Stimulated activated CD8-positive, alpha-beta memory T cell treated with anti-CD3 and anti-CD28 coated beads, Interleukin-2, amount 100 ng/mL, for 1 hour (primary cell): ENCODE measurements around the gene MBD3L2.
"Not testable (repeated sequence)": the region's sequence is repeated elsewhere in the genome, so short reads cannot be mapped to it uniquely, and the experiment has no call there.

Experiments used
- DNase-seq, 2 donors: peaks; one replicate each; pipeline ENCODE4 v3.0.0-alpha.2; 2020; ENCODE audit warnings: low read depth in 2 of 2

Gene MBD3L2

GRCh38 chr19:7049021-7049420 is at the start of gene MBD3L2:
Gene MBD3L2 (plus strand): TSS chr19:7049321. CDS start chr19:7049374, 53 bp downstream.
- DNase-seq: not testable (repeated sequence)

- no peak for DNase-seq
Observed at GRCh38 chr19:6999933-7000332, 49.2 kb upstream of the MBD3L2 start.

- DNase-seq: no peak
Observed at GRCh38 chr19:7000333-7000732, 48.8 kb upstream of the MBD3L2 start.

- no peak for DNase-seq
Observed at GRCh38 chr19:7000816-7001215, 48.3 kb upstream of the MBD3L2 start.

- DNase-seq: no peak
Observed at GRCh38 chr19:7004313-7004931, 44.7 kb upstream of the MBD3L2 start.

GRCh38 chr19:7006135-7006704 is 42.9 kb upstream of the MBD3L2 start:
- DNase-seq: no peak

- no peak for DNase-seq
Observed at GRCh38 chr19:7007859-7008258, 41.3 kb upstream of the MBD3L2 start.

GRCh38 chr19:7010722-7011593 is 38.2 kb upstream of the MBD3L2 start:
- no peak for DNase-seq

- DNase-seq: no peak
Observed at GRCh38 chr19:7013678-7014077, 35.4 kb upstream of the MBD3L2 start.

- DNase-seq: no peak
Observed at GRCh38 chr19:7018828-7019227, 30.3 kb upstream of the MBD3L2 start.

GRCh38 chr19:7021331-7021730 is 27.8 kb upstream of the MBD3L2 start, which contains the start of gene MBD3L2B:
Gene MBD3L2B (minus strand): TSS chr19:7021431. CDS start chr19:7021397, 34 bp downstream.
- not testable (repeated sequence) for DNase-seq

- not testable (repeated sequence) for DNase-seq
Observed at GRCh38 chr19:7028790-7029189, 20.3 kb upstream of the MBD3L2 start.

- not testable (repeated sequence) for DNase-seq
Observed at GRCh38 chr19:7030278-7030677, 18.8 kb upstream of the MBD3L2 start, which contains the start of gene MBD3L5. Gene MBD3L5 (plus strand): TSS chr19:7030578. CDS start chr19:7030612, 34 bp downstream.

GRCh38 chr19:7040079-7040478 is 9.0 kb upstream of the MBD3L2 start, which contains the start of gene MBD3L4:
Gene MBD3L4 (minus strand): TSS chr19:7040179. CDS start chr19:7040144, 35 bp downstream.
- not testable (repeated sequence) for DNase-seq

- DNase-seq: not testable (repeated sequence)
Observed at GRCh38 chr19:7041563-7041962, 7.6 kb upstream of the MBD3L2 start.

- not testable (repeated sequence) for DNase-seq
Observed at GRCh38 chr19:7051421-7051820, 2.3 kb downstream of the MBD3L2 start.

- DNase-seq: not testable (repeated sequence)
Observed at GRCh38 chr19:7052896-7053295, 3.8 kb downstream of the MBD3L2 start.

- DNase-seq: not testable (repeated sequence)
Observed at GRCh38 chr19:7054635-7055368, 5.7 kb downstream of the MBD3L2 start.

- DNase-seq: not testable (repeated sequence)
Observed at GRCh38 chr19:7055679-7056078, 6.6 kb downstream of the MBD3L2 start.

GRCh38 chr19:7056371-7056770 is 7.2 kb downstream of the MBD3L2 start:
- DNase-seq: not testable (repeated sequence)

- not testable (repeated sequence) for DNase-seq
Observed at GRCh38 chr19:7058576-7058975, 9.5 kb downstream of the MBD3L2 start, which contains the start of gene MBD3L3. Gene MBD3L3 (minus strand): TSS chr19:7058676. CDS start chr19:7058605, 71 bp downstream.
